Left kidney (tissue), 2 donors: Measurements from ENCODE around the gene LEPR. TPM values are rescaled to one million over a fixed set of nuclear protein-coding genes. Genes with fewer than 3 reads are reported as not detected.

ENCODE experiments used
- DNase-seq: peaks from one replicate; pipeline ENCODE4 v3.0.0-alpha.2; 2013
- polyA plus RNA-seq: library from polyadenylated mRNA; unstranded; fragments of 120-200 nt; gene quantifications from one replicate; pipeline ENCODE4 v1.2.1, GENCODE V29; 2013; ENCODE audit not compliant: insufficient read length

LEPR gene
- polyA plus RNA-seq, 1 donor = 8.9 TPM

DNA sequence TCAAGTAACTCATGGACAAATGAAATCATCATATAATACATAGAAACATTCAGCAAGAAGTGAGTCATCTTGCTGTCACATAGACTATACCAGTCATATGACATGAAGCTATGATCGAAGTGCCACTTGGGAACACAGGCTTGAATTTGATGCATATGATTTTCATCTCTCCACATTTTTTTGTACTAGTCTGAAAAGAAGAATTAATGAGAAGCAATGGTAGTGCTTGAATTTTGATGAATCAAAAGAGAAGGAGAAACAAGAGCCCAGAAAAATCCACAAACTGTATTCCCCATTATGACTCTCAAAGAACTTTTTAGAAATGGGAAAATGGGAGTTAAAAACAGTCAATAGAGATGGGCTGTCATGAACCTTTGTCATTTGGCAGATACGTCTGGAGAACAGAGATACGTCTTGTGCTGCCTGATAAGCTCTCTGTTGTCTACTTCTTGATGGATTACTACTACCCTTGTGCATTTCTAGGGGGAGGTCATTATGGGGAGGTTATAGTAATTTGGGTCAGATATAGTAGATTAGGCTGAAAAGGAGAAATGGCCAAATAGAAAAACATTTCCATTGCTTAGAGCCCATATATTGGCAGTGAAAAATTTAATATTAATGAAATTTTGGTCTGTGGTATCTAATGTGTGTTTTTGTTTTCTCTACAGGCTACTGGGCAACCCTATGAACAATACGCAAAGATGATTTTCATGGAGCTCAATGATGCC lies 8.0 kb upstream of the LEPR start:
- DNase-seq = no peak

DNA sequence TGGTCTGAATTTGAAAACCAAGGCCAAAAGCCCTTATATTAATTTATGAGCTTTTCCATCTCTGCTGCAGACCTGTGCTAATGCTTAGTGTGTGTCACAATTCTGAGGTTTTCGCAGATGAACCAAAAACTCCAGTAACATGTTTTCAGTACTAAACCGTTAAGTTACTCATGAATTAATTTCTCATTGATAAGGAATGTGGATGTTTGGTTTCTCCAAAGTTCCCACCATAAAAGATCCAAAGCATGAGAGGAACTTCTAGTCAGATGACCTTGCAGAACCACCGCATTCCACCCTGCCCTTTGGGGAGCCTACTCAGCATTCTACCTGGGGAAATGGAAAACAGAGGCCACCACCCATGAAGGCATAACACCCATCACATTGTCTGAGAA lies 7.5 kb upstream of the LEPR start:
- DNase-seq = no peak

DNA sequence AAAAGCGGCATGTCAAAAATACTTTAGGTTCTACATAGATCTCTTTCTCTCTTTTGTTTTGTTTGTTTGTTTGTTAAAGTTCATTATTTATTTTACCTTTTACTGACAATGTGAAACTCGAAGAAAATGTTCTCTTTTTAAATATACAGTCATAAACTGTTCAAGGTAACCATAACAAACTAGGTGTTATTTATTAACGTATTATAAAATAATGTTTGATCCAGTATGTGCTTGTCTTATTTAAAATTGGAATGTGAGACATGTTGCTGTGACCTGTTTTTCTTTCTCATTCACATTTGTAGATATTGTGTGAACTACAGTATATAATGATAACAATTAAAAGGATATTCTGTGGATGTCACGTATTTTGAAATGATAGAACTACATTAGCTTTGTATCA lies 5.9 kb upstream of the LEPR start:
- no peak for DNase-seq

DNA sequence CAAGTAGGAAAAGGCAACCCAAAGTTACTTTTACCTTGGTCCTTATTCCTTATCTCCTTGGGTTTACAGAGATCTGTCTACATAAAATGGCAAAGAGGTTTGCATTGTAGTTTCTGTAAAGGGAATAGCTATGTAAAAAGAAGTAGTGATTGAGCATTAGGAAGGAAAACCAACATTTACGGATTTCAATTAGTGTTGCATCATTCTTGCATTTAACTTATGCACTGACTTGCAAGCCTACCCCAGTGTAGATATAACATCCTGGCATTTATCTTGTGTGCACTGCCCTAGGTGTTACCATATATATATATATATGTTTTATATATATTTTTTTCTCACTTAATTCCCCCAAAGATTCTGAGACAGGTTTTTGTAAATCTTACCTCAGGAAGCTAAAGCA lies 3.7 kb upstream of the LEPR start:
- DNase-seq = no peak

DNA sequence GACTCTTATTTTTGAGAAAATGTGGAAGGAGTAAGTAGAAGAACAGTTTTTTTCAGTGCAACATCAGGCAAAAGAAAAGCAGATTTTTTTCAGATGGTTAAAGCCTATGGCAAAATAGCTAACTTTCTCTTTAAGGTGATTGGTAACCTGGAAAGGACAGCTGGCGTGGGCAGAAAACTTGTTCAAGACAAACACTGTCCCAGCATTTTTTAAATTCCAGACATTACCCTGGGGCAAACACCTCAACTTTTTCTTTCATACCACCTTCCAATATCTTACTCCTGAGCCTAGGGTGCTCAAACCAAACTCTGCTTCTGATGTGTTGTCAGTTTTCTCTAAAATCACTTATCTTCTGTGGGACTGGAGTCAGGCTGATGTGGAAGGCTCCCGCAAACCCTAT lies 2.7 kb upstream of the LEPR start:
- no peak for DNase-seq

DNA sequence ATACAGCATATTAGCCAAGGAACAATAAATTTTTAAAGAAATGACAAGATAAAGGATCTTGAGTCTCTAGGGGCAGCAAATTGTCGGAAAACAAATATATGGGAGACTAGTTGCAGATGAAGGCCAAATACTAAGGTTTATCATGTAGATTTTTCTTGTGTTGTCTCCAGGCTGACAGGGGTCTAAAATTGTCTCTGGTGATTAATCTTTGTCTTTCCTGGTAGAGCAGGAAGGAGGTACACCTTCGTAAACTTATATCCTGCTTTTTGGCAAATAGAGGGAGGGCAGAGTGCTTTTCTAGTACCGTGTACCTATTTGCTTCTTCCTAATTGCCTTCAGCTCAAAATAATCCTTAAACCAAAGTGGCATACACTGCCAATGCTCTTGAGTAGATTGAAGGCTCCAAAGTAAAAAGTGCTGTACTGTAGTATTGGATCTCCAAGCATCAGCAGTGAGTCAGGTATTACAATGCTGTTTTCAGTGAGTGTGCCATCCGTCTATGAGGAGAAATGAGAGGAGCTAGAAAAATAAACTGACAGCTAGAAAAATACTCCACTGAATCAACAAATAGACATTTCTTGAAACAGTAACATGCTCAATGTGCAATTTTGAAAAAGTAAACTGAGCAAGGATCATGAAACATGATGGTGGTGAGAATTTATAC lies 1.8 kb upstream of the LEPR start:
- no peak for DNase-seq

DNA sequence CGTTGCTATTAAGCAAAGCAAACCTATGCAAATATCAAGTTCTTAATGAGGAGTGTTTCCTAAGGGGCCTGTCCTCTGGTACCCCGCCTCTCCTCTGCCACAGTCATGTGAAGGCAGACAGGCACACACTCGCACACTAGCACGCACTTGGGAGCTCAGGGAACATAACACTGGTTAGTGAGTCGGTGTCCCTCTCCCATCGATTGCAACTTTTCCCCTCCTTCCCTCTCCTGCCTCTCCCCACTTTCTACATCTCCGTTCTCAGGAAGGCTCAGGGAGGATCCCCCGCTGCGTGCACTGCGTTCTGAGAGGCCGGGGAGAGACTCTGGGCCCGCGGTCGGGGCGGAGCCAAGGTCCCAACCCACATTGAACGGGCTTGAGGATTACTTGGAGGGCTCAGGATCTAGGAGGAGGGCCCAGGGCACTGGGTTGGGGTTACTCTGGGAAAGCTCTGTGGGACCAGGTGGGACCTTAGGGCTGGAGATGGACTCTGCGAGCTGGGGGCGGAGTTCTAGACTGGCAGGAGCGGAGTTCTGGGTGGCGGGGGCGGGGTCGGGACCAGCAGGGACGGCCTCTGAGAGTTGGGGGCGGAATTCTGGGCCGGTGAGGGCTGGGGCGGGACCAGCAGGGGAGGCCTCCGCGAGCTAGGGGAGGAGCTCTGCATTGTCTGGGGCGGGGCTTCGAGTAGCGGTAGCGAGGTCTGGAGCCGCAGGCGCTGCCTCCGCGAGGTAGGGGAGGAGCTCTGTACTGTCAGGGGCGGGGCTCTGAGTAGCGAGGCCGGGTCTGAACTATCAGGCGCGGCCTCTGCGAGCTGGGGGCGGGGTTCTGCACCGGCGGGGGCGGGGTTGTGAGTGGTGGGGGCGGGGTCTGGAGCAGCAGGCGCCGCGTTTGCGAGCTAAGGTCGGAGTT lies 533 bp upstream of the LEPR start:
- DNase-seq = peak; percentile 96

DNA sequence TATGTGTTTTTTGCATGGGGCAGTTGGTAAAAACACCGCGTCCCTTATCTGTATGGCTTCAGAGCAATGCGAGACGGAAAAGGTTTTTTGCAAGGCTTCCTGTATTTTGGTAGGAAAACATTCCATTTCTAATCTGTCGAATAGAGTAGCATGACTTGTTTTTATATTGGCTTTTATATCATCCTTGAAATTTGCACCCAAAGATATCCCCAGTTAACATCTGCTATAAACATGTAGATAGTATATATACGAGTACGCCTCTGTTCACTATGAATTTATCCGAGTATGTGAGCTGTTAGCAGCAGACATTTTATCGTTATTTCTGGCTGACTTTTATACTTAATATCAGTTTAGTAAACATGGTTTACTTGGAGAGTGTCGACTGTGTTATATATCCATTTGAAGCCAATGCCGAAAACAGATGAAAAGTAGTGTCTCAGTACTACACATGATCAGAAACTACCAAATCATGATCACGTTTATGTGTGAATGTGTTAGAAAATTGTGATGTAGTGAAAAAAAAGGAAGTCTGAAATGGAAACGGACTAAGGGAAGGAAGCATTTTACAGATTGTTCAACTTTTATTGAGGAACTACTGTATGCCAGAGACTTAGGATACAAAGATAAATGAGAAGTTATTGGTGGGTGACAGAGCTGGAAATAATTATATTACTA lies 1.0 kb downstream of the LEPR start:
- DNase-seq = no peak

DNA sequence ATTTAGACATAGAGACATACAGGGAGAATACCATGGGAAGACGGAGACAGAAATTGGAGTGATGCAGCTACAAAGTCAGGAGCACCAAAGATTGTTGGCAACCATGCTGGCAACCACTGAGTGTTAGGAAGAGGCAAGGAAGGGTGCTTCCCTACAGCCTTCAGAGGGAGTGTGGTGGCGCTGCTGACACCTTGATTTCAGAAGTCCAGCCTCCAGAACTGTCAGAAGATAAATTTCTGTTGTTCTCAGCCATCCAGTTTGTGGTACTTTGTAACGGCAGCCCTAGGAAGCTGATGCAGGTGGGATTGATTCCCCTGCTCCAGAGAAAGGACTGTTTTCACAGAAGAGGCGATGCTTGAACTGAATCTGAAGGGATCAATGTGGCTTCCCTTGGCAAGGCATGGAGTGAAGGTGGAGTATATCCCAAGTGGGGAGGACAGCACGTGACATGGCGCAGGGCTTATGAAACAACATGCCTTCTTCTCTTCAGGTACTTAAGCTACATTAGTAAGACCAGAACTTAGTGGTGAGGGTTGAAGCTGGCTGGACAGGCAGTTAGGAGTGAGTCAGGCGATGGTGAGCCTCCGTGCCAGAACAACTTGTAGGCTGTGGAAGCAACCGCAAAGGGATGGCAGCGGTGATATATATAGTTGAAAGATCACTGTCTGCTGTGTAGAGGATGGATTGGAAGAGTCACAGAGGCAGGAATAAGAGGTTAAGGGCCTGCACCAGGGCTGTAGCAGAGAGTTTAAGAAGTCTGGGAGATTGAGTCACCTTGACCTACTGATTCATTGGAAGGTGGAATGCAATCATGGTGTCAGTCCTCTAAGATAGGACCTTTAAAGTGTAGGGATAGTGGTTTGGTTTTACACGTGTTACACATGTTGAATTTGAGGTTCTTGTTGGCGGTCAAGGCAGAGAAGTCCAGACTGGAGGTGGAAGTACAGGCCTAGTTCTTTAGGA lies 2.1 kb downstream of the LEPR start:
- DNase-seq = no peak

DNA sequence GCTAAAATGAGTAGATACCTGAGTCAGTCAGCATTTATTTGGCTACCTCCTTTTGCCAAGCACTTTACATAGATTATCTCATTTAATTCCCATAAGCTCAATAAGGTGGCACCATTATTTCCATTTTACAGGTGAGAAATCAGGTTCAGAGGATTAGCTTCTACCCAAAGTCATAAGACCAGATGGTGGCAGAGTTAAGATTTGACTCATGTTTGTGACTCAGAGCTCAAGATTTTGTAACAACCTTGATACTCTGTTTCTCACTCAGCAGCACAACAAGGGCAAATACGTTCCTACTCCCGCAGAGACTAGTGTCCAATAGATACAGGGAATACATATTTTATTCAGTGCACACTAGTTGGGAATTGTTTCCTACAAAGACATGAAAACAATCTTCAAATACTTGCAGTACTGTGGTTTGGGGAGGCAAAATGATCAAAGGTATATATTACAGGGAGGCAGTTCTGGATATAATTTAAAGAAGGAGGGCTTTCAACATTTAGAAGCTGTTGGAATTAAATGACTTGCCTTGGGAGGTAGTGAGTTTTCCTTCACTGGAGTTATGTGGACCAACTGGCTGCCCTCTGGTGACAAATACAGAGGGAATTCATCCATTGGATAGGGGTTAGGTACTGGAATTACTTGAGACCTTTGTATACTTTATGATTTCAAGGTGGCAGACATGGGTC lies 3.6 kb downstream of the LEPR start:
- DNase-seq = no peak

DNA sequence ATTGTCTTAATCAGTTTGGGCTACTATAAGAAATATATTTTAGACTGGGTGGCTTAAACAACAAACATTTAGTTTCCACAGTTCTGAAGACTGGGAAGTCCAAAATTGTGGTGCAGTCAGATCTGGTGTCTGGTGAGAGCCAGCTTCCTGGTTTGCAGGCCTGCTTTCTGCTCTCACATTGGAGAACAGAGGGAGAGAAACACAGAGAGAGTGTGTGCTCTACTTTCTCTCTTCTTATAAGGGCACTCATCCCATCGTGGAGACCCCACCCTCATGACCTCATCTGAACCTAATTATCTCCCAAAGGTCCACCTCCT lies 4.1 kb downstream of the LEPR start:
- DNase-seq = no peak

DNA sequence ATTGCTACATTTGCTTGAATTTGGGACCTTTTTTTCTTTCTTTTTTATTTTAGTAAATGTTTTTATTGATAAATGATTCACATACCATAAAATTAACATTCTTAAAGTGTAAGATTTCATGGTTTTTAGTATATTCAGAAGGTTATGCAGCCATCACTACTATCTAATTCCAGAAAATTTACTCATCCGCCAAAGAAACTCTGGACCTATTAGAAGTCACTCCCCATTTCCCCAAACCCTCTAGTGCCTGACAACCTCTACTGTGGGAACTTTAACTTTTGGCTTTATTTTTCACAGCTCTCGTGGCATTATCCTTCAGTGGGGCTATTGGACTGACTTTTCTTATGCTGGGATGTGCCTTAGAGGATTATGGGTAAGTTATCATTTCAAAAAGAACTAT lies 4.5 kb downstream of the LEPR start:
- no peak for DNase-seq

DNA sequence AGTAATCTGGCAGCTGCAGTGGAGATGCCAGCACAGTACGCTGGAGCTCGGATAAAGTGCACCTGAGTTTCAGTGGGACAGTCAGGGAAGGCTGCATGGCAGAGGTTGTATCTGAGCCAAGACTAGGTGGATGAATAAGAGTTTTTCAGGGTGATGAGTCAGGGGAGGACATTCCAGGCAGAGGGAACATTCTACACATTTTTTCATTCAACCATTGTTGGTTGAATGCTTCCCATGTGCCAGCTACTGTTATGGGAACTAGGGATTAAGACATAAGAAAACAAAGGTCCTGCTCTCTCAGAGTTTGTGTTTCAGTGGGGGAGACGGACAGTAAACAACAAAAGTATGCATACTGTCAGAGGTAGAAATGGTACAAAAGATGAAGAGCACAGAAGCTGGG lies 5.2 kb downstream of the LEPR start:
- no peak for DNase-seq

DNA sequence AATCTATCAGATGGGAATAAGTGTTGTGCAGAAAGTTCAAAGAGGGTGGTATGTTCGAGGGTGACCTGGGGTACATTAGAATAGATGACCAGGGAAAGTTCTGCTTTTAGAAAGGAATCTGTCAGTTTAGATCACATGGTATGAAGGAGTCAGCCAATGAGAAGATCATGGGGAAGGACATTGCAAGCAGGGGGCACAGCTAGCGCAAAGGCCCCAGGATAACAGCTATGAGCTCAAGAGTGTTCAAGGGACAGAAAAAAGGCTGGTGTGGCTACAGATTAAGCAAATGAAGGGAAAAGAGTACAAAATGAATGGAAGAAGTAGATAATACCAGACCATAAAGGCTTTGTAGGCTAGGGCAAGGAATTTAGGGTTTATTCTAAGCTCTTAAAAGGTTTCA lies 8.6 kb downstream of the LEPR start:
- no peak for DNase-seq

DNA sequence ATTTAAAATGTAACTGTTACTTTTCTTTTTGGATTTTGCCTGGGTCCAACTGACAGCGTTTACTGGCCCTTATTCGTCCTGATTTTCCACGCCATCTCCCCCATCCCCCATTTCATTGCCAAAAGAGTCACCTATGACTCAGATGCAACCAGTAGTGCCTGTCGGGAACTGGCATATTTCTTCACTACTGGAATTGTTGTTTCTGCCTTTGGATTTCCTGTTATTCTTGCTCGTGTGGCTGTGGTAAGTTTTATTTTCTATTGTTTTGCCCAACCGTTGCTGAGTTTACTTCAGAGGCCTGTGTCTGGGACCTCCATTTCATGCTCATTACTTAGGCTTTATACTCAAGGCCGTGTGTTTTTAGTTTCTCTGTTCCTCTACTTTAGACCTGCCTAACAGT lies 9.3 kb downstream of the LEPR start:
- no peak for DNase-seq

DNA sequence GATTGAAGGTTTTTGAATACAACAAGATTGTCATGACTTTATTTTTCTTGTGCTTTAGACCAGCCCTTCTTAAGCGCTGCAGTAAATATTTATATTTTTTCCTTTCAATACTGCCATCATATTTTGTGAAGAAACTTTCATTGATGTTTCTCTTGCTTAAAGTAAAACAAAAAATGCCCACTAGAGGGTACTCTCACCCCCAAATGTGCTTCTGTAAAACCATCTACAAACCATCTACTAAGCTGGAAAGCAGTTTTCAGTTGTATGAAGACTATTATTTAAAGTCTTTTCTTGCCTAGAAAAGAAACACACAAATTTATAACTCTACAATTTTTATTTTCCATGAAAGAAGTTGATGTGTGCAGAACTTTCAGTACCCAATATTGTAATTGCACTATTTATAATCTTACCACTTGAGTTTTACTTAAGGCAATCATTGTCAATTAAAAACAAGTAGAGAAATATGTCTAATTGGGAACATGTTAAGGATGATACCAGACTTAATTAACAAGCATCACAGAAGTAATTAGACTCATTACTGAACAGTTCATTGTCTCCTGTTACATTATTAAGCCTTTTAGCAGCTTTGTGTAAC lies 10.7 kb downstream of the LEPR start:
- peak; percentile 36 for DNase-seq

DNA sequence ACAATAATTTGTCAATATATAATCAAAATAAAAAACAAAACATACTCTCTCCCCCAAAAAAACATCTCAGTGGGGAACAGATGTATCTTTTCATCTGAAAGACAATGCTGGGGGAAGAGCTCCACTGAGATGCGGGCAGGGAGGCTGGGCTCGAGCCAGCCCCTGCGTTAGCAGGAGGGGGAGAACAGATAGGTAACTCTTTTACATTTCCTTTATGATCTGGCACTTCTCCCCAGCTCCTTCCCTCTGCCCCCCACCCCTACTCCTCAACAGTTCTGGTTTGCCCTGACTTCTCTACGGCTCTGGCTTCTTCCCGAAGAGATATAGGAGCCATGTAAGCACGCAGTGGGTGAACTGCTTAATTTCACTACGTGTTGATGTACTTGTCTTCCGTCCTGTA lies 12.4 kb downstream of the LEPR start:
- DNase-seq = no peak

DNA sequence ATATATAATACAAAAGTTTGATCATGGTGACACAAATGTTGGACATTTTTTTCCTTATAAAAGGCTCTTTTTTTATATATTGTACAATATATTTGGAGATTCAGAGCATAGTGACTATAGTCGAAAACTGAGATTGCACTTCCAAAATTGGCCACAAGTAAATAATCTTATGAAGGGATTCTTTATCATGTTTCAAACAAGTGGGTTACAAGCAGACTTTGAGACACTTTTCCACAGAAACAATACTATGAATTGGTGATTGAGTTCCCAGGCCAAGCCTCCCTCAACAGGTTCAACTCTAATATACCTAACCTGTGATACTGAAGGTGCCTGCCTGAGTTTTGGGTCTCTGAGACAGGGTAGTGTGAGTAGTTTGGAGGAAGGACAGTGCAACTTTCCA lies 13.8 kb downstream of the LEPR start:
- no peak for DNase-seq

DNA sequence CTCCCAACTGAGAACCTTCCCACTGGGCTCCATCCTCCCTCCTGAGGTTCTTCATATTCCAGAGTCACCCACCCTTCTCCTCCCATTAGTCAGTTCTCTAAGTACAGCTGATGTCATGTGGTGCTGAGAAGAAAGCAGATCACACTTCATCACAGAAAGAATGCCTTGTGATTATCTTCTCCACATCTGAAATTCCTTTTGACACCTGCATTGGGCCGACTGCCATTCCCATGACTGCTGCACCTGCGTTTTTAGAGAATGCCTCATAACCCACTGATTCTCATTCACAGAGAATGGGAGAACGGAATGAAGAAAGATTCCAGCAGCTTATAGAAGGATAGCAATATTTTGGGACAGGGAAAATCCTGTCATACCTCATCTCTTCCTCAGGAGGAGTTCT lies 14.3 kb downstream of the LEPR start:
- no peak for DNase-seq

DNA sequence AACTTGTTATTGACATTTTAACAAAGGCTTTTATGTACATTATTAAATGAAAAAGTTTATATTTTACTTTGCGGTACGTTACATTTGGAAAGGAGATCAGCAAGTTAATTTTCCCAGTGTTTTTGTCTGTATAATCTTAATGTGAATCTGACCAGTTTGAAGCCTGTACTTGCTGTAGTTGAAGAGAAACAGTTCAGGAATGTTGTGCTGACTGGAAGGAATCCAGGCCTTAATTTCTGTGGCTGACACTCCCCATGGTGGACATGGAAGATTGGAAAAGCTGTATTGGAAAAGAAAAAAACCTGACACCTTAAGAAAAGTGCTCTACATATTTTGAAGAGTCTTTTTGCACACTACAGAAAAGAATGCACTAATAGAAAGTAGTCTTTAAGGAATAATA lies 15.5 kb downstream of the LEPR start:
- no peak for DNase-seq

DNA sequence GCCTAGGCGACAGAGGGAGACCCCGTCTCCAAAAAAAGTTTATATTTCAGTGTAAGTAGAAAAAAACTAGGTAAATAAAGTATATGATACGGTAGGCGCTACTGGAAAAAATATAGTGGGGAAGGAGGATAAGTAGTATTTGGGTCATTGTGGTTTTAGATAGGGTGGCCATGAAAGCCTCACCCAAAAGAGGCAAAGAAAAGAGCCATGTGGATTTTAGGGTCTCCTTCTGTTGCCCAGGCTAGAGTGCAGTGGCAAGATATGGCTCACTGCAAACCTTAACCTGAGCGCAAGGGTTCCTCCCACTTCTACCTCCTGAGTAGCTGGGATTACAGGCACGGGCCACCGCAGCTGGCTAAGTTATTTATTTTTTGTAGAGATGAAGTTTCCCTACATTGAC lies 17.1 kb downstream of the LEPR start:
- DNase-seq = no peak
